ENCODE measurements around the gene RASGRF2.
A peak's percentile ranks its signal among the peaks of the same experiment; 100 is the strongest.
"Not testable (repeated sequence)": the region's sequence is repeated elsewhere in the genome, so short reads cannot be mapped to it uniquely, and the experiment has no call there.

RASGRF2 gene

DNA sequence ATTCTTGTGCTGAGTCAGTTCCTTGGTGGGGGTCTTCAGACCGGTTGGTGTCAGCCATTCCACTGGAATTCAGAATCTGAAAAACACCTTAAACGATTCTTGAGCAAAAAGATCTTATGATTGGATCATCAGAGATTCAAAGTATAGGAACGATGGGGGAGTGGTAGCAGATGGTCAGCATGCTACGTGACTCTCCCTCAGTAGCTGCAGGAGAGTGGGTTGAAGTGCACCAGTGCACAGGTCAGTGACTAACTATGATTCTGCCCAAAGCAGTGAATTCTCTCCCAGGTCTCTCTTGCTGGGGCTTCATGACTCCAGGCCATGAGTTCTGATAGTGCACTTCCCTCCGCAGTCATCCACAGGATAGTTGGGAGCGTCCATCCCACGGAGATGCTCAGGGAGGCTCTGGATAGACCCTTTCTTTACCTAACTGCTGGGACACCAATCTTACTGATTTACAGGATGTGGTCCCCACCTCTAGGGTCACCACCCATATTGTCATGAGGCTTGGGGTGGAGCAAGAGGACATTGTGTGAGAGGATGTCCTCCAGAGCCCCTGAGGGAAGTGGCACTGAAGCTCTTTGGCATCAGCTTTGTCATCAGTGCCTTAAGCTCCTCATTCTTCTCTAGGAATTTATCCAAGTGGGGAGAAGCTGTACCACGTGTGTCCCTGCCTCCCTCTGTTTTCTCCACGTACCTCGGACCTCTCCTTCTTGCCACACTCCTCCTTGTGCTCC lies 62.0 kb downstream of the RASGRF2 start:
- no peak for DNase-seq (ENCODE audit: low spot score)

DNA sequence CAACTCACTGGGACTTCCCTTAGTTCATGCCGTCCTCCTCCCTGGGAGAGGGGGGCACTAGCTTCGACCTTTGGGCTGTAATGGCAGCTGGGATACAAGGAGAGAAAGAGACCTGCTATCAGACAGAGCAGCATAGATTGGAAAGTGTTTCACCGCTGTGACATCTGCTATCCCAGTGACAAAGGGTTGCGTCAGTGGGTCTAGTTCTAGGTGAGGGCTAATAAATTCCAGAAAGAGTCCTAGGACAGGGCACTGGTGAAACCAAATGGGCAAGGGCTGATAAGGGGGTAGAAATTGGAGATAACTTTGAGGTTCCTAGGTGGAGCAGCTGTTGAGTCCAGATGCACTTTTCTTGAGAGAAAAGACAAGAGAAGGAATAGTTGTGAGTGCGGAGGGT lies 62.5 kb downstream of the RASGRF2 start:
- DNase-seq (ENCODE audit: low spot score), result no peak

DNA sequence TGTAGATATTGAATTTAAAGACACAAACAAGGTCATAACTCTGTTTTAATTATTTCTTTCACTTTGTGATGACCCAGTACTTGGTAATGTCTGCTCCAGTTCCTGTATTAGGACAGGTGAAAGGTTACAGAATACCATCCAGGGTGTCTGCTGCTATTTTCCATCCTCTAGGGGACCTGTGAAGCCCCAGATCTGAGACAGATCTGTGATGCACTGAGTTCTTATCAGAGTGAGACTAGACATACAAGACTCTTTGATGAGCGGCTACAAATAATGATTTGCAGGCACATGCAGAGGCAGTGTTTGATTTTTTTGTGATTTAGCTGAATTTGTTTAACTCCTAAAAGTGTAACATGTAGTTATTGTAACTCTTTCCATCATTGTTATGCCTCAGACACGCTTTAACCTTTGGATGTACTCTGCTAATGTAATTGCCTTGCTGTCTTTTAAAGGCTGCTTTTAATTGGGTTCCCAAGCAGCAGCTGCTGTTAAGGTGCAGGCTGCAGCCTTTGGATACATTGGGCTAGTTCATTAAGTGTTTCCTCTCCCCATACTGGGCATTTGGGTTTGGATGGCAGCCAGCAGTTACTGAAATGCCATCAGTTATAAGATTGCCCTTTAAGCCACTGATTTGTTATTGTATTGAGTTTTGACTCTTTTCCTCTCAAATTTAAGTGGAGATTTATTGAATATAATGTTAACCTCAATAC lies 63.3 kb downstream of the RASGRF2 start:
- DNase-seq (ENCODE audit: low spot score), result no peak

DNA sequence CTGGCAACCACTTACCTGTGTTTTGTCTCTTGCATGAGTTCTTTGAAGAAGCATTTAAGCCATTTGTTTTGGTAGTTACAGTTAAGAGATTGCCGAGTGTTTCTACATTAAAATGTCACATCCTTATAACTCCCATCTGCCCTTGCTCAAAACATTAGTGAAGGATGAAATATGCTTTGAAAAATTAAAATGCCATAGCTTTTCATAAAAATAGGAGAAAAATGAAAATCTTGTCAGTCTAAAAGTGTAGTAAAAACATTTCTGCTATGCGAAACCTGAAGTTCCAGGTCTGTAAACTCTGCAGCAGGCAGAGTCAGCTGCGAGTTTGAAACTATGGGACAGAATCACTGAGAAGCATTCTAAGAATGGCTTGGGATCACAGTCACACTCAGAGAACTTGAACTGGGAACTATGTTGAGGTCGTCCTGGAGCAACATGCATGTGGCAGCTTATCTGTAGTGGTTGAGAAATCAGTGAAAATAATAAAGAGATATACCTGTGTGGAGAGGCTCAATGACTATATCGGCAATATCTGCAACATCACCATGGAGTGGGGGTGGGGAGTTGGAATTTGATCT lies 67.4 kb downstream of the RASGRF2 start:
- no peak for DNase-seq (ENCODE audit: low spot score)

DNA sequence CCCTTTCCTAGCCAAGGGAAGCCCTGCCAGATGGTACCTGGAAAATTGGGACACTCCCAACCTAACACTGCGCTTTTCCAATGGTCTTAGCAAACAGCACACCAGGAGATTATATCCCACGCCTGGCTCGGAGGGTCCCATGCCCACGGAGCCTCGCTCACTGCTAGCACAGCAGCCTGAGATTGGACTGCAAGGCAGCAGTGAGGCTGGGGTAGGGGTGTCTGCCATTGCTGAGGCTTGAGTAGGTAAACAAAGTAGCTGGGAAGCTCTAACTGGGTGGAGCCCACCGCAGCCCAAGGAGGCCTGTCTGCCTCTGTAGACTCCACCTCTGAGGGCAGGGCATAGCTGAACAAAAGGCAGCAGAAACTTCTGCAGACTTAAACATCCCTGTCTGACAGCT lies 68.7 kb downstream of the RASGRF2 start:
- not testable (repeated sequence) for DNase-seq (ENCODE audit: low spot score)

DNA sequence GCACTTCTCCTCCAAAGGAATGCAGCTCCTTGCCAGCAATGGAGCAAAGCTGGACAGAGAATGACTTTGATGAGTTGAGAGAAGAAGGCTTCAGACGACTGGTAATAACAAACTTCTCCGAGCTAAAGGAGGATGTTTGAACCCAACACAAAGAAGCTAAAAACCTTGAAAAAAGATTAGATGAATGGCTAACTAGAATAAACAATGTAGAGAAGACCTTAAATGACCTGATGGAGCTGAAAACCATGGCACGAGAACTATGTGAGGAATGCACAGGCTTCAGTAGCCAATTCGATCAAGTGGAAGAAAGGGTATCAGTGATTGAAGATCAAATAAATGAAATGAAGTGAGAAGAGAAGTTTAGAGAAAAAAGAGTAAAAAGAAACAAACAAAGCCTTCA lies 69.6 kb downstream of the RASGRF2 start:
- not testable (repeated sequence) for DNase-seq (ENCODE audit: low spot score)

DNA sequence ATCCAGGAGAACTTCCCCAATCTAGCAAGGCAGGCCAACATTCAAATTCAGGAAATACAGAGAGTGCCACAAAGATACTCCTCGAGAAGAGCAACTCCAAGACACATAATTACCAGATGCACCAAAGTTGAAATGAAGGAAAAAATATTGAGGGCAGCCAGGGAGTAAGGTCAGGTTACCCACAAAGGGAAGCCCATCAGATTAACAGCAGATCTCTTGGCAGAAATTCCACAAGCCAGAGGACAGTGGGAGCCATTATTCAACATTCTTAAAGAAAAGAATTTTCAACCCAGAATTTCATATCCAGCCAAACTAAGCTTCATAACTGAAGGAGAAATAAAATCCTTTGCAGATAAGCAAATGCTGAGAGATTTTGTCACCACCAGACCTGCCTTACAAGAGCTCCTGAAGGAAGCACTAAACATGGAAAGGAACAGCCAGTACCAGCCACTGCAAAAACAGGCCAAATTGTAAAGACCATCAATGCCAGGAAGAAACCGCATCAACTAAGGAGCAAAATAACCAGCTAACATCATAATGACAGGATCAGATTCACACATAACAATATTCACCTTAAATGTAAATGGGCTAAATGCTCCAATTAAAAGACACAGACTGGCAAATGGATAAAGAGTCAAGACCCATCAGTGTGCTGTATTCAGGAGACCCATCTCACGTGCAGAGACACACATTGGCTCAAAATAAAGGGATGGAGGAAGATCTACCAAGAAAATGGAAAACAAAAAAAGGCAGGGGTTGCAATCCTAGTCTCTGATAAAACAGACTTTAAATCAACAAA lies 70.3 kb downstream of the RASGRF2 start:
- DNase-seq (ENCODE audit: low spot score), result not testable (repeated sequence)

DNA sequence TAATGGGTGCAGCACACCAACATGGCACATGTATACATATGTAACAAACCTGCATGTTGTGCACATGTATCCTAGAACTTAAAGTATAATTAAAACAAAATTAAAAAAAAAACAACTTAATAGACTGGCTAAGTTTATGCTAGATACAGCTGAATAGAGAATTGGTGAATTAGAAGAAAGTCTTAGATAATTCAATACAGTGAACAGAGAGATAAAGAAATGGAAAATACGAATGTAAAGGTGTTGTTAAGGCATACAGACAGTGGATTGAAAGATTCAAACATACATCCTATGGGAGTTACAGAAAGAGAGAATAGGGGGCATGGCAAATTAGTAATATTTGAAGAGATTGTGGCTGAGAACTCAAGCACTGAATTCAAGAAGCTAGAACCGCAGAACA lies 75.4 kb downstream of the RASGRF2 start:
- no peak for DNase-seq (ENCODE audit: low spot score)

DNA sequence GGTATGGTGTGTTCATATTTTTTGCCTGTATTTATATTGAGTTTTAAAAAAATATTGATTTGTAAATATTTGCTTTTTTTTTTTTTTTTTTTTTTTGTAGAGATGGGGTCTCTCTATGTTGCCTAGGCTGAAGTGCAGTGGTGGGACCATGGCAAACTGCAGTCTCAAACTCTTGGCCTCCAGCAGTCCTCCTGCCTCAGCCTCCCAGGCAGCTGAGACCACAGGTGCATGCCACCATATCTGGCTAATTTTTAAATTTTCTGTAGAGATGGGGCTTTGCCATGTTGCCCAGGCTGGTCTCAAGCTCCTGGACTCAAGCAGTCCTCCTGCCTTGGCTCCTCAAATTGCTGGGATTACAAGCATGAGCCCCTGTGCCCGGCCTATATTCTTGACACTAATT lies 78.3 kb downstream of the RASGRF2 start:
- DNase-seq (ENCODE audit: low spot score), result no peak

DNA sequence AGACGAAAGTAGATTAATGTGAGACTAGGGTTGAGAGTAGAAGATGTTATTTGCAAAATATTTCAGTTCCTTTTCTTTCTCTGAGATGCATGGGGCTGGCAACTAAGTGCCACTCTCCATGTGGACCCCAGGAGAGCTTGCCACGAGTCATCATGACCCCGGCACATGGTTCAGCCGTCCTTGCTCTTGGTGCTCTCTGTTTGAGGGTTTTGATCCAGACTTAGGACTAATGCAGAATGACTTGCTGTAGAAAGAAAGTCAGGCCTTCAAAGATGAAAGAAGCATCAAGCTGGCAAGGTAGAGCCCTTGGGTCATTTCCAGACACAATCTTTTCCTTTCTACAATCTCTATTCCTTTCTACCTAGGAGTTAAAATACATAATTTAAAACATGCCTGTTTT lies 84.7 kb downstream of the RASGRF2 start:
- DNase-seq (ENCODE audit: low spot score), result no peak

DNA sequence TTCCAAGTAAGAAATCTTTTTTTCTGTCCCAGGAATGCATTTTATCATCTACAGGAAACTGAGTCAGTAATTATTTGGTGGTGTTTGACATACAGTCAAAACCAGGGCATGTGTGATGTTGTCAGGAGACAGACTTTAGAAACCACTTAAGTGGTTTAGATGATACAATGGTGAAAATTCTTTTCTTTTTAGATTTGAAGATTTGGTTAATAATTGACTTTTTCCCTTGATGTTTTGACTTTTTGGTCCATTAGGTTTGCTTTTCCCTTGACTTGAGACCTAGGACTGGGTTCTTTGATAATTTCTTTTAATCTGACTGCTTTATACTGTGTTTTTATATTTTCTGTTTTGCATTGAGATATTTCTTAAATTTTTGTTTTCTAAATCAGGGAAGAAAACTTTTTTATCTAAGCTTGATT lies 85.2 kb downstream of the RASGRF2 start:
- no peak for DNase-seq (ENCODE audit: low spot score)

DNA sequence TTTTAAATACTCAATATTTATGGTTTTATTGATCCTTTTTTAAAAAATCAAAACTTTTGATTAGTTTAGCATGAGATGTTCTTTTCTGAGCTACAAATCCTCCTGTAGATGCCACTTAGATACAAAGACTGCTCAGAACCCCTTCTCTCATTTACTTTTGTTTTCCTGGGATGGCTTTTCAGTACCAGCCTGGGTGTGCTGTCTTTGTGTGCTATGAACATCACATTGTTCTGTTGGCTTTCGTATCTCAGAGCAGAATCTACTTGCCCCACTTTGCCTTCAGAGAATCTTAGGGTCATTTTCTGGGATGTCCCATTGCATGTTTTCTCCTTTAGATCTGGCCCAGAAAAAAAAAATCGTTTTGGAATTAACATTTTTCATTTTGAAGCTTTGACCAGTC lies 85.9 kb downstream of the RASGRF2 start:
- peak; percentile 94 for DNase-seq (ENCODE audit: low spot score)

DNA sequence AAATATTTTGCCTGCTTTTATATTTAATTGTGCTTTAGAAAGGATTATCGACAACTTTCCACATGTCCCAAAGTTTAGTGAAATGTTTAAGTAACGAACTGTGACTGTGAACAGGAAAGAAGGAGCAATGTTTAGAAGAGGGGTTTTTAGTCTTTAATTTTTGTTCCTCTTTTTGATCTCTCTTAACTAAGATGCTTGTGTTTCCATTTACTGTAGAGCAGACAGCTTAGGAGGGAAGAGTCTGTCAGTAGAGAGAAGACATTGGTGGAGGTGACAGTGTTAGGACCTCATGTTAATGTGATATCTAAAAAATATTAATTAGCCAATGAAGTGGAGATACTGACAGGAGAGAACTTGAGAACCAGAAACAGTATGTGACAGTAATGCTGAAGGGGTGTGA lies 92.2 kb downstream of the RASGRF2 start:
- no peak for DNase-seq (ENCODE audit: low spot score)

DNA sequence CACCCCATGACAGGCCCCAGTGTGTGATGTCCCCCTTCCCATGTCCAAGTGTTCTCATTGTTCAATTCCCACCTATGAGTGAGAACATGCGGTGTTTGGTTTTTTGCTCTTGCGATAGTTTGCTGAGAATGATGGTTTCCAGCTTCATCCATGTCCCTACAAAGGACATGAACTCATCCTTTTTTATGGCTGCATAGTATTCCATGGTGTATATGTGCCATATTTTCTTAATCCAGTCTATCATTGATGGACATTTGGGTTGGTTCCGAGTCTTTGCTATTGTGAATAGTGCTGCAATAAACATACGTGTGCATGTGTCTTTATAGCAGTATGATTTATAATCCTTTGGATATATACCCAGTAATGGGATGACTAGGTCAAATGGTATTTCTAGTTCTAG lies 93.1 kb downstream of the RASGRF2 start:
- not testable (repeated sequence) for DNase-seq (ENCODE audit: low spot score)

DNA sequence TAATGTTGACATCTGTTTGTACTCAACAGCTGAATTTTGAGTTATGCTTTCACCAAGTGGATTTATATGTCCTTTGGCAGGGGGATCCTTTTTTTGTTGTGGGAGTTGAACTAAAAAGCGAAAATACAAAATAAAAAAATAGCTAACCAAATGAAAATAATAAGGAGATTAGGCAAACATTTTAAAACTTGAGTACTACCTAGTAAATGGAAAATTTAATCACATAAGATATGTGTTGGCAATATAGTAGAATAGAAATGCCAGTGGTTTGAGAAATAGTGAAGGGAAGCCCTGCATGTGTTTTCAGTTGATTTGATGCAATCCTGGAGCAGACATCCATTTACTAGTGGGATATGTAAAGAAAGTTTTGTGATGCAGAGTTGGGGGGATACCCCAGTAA lies 98.0 kb downstream of the RASGRF2 start:
- no peak for DNase-seq (ENCODE audit: low spot score)

DNA sequence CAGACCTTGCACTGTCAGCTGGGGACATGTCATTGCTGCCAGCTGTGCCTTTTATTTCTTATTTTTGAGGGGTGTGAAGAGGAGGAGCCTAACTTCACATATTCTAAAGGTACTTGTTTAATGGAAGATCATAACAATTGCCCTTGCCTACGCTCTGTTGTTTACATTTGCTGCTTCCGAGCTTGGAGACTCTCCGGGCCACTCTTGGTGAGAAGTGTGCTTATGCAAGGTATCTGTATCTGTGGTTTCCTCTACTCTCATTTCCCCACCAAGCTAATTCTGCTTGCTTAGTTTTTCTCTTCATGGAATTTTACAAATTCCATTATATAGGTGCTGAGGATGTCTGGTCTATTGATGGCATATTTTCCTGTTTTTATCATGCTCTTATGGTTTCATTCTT lies 105.3 kb downstream of the RASGRF2 start:
- no peak for DNase-seq (ENCODE audit: low spot score)

DNA sequence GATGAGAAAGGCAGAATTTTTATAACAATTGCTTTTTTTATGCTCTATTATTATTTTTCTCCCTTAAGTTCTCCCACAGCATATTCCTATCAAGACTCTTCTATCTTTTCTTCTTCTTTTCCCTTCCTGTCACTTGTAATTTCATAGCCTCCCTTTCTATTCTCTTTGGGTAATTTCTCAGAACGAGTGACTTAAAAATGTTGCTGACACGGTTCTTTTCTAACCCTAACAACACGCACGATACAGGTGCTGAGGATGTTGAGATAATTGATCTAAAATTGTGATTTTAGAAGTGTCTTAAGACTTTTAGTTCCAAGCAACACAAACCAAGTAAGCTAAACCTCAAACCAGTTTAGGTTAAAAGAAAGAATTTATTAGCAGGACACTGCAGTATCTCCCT lies 105.9 kb downstream of the RASGRF2 start:
- DNase-seq (ENCODE audit: low spot score), result no peak

DNA sequence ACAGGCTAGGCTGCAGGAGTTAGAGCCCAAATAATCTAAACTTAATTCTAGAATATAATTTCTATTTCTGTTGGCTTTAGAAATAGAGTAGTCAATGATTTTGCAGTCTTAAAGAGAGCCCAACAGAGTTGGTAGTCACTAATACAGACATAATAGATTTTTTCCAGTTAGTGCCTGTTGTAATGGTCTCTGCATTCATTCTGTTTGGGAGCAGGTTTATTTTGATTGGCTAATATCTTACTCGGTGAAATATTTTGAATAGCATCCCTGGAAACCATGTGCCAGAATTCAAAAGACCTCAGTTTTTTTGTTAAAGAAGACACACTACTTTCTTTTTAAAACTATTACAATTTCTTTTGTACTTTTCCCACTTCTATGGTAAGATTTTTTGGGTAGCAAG lies 107.2 kb downstream of the RASGRF2 start:
- no peak for DNase-seq (ENCODE audit: low spot score)

DNA sequence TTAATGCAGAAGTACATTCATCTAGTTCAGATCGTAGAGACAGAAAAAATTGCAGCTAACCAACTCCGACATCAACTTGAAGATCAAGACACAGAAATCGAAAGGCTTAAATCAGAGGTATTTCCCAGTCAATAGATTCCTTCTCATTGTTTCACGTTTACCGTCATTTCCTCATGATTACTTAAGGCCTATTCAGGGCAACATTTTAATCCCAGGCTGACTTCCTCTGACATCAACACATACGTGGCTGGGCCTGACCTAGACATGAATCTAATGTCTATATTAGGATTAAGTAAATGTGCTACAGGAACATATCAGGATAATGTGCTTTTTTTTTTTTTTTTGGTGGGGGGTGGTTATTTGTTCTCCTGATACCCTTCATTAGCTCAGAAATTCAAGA lies 107.9 kb downstream of the RASGRF2 start:
- DNase-seq (ENCODE audit: low spot score), result no peak

DNA sequence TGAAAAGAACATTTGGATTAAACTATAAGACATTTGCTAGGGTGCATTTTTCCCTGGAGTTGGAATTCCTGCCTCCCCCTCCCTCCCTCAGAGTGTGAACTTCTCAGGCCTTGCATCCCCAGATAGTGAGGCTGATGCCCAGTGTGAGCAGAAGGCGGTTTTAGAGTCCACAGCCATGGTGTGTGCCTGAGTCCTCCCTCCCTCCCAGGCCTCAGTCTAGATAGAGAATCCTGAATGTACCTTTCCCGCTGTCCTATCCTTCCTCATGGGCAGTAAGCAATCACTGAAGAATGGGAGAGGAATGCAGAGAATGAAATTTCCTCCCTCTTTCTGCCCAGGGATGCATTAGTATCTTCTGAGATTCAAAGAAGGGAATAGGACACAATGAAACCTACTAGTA lies 108.5 kb downstream of the RASGRF2 start:
- DNase-seq (ENCODE audit: low spot score), result no peak

DNA sequence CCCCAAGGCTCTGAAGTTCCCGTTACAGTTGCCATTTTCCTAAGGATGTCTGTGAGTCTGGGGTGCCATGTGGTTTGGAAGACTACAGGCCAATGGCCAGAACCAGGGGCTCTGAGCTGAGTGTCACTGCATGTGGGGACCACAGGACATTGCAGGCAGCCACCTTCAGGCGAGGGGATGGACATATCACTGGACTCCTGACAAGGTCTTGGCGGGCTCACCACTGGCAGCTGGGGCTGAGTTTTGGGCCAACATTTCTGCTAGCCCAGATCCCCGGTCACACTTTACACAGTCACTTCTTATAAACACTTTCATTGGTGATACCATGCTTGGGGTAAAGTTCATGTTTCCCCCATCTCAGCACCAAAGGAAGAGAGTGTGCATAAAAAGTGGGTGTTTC lies 109.8 kb downstream of the RASGRF2 start:
- no peak for DNase-seq (ENCODE audit: low spot score)

DNA sequence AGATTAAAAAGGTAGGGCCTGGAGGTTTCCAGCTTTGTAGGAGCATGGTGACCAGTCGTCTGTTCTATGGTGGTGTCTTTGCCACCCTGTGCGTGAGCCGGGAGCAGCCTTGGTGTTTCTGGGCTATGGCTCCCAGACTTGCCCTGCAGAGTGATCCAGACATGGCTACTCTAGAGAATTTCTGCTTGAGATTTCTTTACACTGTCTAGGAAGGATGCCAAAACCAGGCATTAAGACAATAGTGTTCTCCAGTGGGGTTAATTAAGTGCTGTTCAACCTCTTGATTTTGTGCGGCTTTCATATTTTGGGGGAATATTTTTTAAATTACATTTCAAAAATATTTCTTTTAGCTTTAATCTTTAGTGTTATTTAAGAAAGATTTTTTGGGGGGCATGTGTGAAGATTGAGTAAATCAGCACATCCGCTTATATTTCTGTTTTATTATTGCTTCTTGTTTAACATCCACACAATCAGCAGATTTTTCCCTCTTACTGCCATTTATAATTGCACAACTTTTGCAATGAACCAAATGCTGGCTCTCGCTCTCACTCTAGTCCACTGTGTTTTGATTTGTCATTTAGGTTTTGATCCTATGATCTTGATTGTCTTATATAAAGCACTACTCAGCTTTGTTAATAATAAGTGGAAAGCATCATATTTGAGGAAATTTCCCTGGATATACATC lies 110.5 kb downstream of the RASGRF2 start:
- no peak for DNase-seq (ENCODE audit: low spot score)

Data from pons (tissue), 1 donor.